GM21367 (cell line): Measurements from ENCODE around the gene UFD1.

Experiments used
- ATAC-seq: cut with Tn5 transposase; IDR thresholded peaks from one replicate; pipeline ENCODE4 v1.9.1; 2021; ENCODE audit not compliant: unreplicated experiment

The UFD1 gene, protein sequence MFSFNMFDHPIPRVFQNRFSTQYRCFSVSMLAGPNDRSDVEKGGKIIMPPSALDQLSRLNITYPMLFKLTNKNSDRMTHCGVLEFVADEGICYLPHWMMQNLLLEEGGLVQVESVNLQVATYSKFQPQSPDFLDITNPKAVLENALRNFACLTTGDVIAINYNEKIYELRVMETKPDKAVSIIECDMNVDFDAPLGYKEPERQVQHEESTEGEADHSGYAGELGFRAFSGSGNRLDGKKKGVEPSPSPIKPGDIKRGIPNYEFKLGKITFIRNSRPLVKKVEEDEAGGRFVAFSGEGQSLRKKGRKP

DNA sequence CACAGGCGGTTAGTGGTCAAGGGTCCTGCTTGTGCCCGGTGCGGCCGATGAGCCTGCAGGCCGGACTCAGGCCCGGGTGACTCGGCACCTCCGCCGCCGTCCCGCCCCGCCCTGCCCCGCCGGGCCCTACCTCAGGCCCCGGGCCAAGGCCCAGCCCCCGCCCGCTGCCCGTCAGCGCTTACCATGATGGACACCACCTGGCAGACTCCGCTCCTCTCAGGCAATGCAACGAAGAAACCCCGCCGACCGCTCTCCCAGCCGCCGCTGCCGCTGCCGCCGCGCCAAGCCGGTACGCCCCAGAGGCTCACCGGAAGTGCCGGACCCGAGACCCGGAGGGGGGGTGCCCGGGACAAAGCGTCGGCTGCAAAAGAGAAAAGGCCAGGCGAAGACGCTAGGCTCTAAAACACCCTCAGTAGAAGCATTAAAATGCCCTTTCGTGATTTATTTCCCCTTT, at the start of gene UFD1:
UFD1 (minus strand) TSS at position 293 of the 454 bp plus-strand sequence; CDS start at position 185, 108 bp downstream.
- peak; percentile 35 for ATAC-seq

DNA sequence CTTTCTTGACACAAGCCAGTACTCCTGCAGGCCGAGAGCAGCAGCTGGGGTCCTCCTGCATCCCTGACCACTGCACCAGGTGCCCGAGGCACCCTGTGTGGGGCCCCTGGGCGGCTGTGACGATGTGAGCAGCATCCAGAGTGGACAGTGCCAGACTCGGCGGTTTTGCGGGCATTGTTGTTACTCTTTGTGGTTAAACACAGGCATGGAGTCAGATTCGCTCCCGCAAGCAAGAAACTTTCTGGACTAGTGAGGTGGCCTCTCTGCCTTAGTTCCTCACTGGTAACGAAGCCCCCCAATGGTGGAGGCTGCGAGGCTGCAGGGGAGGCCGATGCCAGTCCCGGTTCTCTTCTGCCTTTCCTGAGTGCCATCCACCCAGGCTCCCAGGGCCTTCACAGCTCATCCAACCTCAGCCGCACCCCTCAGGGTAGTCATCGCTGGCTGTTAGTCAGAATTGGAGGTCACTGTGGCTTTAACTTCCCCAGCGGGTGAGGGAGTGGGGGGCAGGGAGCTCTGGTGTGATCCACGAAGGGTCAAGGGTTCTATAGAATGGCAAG, 48.9 kb upstream of the UFD1 start:
- ATAC-seq, result no peak

DNA sequence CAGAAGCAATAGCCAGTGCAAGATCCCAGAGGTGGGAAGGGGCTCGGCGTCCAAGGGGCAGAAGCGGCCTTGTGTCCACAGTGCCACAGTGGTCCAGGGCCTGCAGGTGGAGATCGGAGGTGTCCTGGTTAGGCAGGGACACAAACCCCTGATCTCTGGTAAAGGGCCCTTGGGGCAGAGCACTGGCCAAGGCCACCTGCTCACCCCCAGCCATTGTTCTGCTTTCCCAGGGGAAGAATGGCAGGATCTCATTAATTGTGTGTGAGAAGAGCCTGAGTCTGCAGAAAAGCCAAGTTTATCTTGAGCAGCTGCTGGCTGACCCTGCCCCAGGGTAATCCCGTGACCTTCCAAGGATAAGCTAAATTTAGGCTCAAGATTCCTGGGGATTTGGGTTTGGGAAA, 48.3 kb upstream of the UFD1 start:
- no peak for ATAC-seq

DNA sequence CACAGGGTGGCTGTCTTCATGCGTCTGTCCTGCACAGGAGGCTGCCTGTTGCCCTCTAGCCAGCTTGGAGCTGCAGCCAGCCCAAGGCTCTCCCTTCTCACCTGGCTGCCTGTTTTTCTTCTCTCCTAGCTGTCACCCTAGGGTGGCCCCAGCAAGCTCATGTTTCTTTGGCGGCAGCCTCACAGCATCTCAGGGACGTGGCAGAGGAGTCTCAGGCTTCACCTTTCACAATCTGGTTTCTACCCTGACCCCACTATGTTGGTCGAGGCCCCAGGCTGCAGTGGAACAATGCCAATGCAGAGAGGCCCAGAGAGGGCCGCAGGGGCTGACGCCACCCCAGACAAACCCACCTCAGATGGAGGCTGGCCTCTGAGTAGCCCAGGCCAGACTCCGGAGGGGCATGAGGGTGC, 47.7 kb upstream of the UFD1 start:
- ATAC-seq, result no peak

DNA sequence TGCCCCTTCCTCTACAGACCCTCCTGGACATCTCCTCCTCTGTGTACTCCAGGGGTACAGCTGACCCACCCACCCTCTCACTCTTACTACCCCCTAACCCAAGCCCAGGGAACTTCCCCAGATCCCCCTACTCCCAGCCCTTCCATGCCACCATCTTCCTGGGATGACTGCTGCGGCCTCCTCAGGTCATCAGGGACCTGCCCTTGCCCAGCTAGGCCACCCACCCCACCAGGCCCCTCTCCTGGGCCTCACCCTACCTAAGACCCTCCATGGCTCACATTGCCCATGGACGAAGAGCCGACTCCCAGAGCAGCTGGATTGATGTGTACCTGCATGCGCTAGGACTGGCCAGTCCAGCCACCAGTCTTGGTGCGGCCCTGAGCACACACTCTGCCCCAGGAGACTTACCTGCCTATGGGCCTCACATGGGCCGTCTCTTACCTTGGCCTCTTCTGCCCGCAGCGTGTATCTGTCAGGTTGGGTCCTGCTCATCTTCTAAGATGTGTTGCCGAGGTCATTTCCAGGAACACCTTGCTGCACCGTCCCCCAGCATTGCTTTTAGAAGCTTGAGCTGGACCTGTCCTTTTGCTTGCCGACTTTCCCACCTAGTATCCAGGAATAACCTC, 47.2 kb upstream of the UFD1 start:
- no peak for ATAC-seq

DNA sequence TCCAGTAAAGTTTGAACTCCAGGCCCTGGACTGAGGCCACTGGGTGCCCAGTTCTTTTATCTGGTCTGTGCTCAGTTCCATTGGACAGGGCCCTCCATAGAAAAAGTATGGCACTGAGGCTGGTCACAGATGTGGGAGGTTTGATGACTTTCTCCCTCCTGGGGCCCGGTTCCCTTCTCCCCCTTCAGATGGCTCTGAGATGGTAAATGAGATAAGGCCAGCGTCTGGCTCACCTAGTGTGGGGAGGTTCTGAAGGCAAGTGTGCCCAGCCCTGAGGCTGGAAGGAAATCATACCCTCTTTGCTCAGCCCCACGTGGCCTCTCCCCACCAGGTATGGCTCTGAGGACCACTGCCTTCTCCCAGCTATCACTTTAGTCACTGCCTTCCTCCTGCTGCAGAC, 46.7 kb upstream of the UFD1 start:
- no peak for ATAC-seq

DNA sequence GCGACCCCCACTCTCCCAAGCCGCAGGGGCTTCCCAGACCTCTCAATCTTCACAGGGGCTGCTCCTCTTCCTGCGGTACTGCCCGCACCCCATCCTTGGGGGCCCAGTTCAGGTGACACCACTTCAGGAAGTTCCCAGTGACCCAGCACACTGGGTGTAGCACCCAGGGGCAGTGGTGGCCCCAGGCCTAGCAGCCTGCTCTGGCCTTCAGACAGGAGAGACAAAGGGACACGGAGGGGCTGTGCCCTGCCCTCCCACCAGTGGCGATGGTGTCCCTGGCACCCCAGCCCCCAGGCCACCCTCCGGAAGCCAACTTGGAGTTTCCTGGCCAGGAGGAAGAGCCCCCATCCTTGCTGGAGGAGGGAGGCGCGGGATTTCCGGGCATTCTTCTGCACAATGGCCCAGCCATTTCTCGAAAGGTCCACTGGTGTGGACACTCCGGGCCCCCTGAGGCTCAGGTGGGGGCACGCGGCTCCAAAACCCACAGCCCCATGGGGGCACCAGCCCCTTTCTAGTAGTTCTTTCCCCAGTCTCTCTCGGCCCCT, 46.2 kb upstream of the UFD1 start:
- no peak for ATAC-seq

DNA sequence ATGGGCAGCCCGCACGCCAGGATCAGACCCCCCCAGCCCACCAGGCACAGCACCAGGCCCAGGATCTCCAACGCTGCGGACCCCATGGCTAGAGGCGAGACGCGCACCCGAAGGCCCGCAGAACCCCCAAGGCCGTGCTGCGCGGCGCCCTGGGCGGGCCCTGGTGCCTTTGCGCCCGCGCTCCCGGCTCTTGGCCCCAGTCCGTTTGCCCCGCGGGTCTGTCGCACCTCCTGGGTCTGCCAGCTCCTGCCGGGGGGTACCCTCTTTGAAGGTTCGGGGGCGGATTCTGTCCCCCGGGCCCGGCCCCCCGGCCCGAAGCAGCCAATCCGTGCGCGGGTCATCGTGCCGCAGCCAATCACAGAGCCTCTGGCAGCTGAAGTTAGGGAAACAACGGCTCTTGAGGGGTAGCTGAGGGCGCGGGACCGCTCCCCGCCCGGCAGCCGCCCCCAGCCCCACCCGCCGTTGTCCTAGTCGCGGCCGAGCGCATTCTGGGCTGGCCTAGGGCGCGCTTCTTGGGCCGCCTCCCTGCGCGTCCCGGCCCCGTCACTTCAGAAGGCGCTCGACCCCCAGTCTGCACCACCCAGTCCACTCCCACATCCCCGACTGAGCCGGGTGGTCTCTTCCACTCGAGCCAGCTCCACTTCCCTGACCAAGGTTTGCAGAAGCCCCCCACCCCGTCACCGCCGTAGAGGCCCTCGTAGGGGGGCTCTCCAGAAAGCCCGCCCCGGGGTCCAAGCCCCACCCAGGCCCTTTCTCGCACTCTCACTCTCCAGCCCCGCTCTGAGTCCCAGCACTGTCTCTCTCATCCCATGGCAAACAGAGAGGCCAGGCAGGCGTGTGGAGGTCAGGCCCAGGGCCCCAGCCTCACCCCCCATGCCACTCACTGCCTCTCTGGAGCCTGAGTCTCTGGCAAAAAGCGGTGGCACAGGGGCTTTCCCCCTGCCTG, 45.5 kb upstream of the UFD1 start, which contains the start of gene CLDN5:
CLDN5 (minus strand) TSS at position 241 of the 946 bp plus-strand sequence; CDS start at position 86, 155 bp downstream.
- ATAC-seq, result no peak

DNA sequence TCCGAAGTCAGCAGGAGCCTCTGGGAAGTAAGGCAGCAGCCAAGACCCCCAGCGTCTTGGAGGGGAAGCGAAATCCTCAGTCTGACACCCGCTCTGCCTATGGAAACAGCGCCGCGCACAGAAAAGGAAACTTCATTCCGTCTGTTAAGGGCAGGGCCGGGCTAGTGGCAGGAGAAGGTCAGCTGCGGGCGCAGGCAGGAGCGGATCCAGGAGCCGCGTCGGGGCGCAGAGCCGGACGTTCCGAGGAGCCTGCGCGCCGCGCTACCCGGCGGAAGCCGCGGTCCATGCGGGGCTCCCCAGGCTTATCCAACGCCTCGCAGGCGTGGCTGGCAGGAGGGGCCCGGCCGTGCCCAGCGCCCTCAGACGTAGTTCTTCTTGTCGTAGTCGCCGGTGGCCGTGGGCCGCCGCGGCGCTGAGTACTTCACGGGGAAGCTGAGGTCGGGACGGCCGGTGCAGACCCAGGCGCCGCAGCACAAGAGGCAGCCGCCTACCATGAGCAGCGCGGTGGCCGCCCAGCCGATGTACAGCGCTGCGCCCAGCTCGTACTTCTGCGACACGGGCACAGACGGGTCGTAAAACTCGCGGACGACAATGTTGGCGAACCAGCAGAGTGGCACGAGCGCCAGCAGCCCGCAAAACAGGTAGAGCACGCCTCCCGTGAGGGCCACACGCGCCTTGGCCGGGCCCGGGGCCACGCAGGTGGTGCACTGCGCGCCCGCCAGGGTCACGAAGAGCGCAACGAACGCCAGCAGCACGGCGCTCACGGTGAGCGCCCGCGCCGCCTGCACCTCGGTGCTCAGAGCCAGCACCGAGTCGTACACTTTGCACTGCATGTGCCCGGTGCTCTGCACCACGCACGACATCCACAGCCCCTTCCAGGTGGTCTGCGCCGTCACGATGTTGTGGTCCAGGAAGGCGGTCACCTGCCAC, 44.5 kb upstream of the UFD1 start:
- ATAC-seq, result no peak

DNA sequence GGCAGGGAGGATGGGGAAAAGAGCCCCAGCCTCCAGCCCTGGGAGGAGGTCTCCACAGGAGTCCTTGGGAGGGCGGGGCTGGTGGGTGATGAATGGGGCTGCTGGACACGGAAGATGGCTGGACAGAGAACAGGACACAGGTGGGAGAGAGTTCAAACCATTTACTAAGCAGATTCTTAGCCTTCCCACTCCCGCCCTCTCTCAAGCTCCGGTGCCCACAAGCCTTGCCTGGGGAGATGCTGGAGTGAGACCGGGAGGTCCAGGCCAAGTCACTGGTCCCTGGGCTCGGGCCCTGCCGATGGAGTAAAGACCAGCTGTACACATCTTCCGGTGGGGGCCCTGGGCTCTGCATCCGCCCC, 43.9 kb upstream of the UFD1 start:
- ATAC-seq, result no peak

DNA sequence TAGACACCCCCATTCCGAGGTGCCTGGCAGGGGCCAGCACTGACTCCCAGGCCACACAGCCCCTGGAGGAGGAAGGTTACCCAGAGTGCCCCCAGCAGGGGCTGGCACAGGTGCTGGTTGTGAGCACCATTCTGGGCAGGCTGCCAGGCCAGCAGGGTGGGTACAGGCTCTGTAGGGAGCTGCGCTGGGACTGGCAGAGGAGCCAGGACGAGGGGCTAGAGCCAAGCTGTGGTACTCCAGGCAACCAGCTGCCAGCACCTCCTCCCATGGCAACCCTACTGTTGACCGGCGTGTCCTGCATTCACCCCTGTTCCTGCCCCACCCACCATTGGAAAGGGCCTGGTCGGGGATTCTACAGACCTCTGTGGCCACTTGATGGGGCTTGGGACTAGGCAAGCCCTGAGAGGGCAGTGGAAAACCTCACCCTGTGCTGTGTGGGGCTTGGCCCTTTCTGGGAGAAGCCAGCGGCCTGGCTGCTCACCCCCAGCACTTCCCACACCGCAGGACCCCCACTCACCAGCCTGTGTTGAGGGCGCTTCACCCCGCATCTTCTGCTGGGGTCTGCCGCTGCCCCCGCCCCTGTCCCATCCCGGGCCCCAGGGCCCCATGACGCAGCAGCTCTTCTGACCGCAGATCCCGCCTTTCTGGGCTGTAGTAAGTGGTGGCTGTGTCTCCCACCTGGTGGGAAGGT, 43.3 kb upstream of the UFD1 start:
- no peak for ATAC-seq

DNA sequence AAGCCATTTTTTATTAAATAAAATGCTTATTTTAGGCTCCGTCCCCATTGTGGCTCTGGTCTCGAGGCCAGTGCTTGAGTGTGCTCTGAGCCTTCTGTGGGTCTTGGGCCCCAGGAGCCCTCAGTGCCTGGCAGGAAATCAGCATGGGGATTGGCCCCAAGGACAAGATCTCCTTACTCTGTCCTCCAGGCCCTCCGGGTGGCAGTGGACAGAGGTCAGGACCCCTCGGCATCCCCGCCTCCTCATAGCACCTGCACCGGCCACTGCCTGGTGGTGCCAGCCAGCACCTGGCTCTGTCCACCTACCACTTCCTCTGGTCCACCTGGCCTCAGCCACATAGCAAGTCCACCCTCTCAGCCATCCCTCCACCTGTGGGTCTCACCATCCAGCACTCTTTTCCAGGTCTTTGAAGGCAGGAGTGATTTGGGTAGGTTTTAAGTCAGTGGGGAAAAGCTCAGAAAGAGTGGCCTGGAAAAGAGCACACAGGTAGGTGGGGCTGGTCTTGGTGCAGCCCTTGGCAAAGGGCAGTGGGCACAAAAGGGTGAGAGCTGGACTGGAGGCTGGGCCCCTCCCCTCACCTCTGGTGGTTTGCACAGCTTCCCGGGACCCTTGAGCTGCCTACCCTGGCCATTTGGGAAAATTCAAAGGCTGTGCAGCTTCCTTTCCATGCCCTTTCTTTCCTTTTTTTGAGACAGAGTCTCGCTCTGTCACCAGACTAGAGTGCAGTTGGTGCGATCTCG, 41.7 kb upstream of the UFD1 start:
- no peak for ATAC-seq

DNA sequence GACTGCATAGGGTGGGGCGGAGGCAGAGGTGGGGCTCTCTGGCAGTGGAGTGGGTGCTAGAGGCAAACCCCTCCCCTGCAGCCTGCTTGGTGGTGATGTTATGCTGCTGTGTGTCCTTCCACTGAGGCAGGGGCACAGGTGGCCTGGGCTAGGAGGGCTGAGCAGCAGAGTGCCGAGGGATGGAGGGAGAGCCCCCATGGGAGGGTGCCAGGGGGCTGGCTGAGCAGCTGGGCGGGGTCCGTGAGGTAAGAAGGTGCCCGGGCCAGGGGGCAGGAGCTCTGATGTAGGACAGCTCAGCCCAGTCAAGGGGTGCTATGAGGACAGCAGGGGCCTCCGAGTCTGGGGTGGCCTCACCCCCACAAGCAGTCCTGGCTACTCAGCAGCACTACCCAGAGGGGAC, 41.0 kb upstream of the UFD1 start:
- no peak for ATAC-seq

DNA sequence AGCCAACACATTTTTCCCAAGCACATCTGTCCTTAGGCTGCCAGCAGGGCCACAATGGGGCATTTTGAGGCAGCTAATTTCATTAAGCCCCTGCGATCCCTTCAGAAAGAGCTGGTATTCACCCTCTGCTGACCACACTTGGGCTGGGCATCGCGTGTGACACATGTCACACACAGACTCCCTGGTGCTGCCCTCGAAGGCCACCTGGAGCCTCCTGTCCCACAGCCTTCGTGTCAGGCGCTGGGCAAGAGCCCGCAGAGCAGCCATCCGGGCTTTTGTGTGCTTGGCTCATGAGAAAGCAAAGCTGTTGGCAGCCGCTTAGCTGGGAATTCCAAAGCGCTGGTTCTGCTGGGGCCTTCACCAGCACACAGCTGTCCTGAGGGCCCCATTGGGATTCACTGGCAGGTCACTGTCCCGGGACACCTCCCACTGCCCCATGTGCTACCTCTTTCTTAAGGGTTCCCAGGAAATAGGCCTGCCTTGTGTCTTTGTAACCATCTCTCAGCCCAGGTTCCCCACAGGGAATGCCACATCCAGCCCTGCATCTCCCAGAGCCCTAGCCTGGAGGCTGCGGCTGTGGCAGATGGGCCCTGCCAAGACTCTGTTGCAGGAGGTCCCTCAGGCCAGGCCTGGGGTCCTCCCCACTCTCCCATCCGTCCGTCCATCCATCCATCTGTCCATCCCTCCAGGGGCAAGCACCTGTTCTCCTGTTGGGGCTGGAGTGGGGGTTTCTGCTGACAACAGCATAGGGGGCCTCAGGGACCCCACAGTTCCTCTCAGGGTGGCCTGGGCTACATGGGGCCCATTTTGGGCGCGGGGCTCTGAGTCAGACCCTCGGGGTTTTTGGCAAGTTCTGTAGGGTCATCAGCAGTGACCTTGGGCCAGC, 40.3 kb upstream of the UFD1 start:
- no peak for ATAC-seq

DNA sequence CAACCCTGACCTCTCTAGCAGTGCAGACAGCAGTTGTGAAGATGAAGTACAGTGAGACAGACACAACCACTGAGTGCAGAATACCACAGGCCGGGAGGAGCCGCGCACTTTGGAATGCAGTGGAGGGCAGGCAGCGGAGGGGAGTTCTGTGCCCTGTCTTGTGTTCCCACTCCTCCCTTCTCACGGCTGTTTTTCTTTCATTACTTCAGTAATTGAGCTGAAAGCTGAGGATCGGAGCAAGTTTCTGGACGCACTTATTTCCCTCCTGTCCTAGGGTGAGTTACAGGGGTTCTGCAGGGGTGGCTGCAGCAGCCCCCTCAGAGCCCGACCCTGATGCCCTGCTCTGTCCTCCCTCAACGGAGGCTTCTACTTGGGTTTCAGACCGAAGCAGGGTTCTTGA, 39.6 kb upstream of the UFD1 start:
- ATAC-seq, result no peak

DNA sequence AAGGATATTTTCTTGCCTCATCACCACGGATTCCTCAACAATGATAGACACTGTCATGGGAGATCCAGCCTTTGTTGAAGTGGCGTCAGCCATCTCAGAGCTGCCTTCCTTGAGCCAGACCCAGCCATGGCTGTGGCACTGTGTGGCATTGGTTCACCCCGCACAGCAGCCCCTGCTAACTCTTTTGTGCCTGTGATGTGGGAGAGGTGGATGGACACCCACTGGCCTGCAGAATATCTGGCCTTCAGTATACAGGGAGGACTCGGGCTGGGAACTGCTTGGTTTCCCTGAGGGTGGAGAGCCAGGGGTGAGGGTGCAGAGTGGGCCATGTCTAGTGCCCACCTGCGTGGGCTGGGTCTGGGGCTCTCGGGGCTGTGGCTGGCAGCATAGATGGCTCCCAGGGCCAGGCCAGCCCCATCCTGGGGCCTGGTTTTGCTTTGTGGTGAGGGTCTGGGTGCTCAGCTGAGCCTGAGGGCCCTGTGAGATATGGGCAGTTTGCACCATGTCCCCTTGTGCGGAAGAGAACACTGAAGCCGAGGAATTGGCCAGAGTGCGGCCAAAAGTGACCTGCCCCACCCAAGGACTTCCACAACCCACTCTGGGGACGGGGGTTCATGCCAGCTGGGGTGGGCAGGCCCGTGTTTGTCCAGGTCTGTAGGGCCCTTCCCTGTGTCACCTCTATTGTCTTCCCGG, 39.1 kb upstream of the UFD1 start:
- no peak for ATAC-seq

DNA sequence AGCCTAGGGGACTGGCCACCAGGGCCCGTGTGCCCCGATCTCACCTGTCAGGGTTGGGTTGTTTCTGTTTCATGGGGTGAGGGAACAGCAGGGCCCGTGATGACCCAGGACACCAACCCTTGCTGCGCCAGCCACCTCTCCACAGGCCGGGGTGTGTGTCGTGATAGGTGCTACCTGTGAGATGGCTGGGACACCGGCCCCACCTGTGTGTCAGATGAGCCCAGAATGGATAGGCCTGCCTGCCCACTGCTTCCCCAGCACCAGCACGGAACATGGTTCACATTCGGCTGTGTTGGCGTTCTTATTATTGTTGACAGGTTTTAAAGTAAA, 38.1 kb upstream of the UFD1 start:
- ATAC-seq, result no peak
